ENCODE measurements around the gene ANKRD44.

The ANKRD44 gene

GRCh38 chr2:197204519-197205250 lies 105.9 kb downstream of the ANKRD44 start:
- no peak for TF ChIP-seq CTCF (IDR thresholded peaks at IDR 0.05; ENCODE audit: insufficient read depth, low read length, missing control alignments)
- no peak for DNase-seq (ENCODE audit: low read depth, low spot score)
- no peak overlapping the region for H3K4me3 ChIP-seq (ENCODE audit: low read depth, low read length)
- CTCF ChIA-PET: interaction anchor here (0.6 to 6.7 kb wide), 5 partner anchors 9 to 193 kb away, joined by 3 to 53 read pairs (median 3); no protein-coding TSS in a partner anchor
- POLR2A ChIA-PET: no interaction called here

- no peak for TF ChIP-seq CTCF (IDR thresholded peaks at IDR 0.05; ENCODE audit: insufficient read depth, low read length, missing control alignments)
- POLR2A ChIA-PET: no interaction called here
- CTCF ChIA-PET: interaction anchor here (1.1 to 6.7 kb wide), 2 partner anchors 11 to 109 kb away, joined by 3 to 53 read pairs; no protein-coding TSS in a partner anchor
- no peak overlapping the region for H3K4me3 ChIP-seq (ENCODE audit: low read depth, low read length)
- no peak for DNase-seq (ENCODE audit: low read depth, low spot score)
Observed at GRCh38 chr2:197201874-197202273, 108.7 kb downstream of the ANKRD44 start.

GRCh38 chr2:197200762-197201058 lies 109.9 kb downstream of the ANKRD44 start:
- no peak for TF ChIP-seq CTCF (IDR thresholded peaks at IDR 0.05; ENCODE audit: insufficient read depth, low read length, missing control alignments)
- DNase-seq (ENCODE audit: low read depth, low spot score): no peak
- ChIA-PET POLR2A (no interaction called here), CTCF (interaction anchor here (6.7 kb wide), 1 partner anchor 10 kb away, joined by 53 read pairs; no protein-coding TSS in a partner anchor)
- H3K4me3 ChIP-seq (ENCODE audit: low read depth, low read length): no peak overlapping the region

- ChIA-PET POLR2A (no interaction called here), CTCF (interaction anchor here (6.7 kb wide), 1 partner anchor 9 kb away, joined by 53 read pairs; no protein-coding TSS in a partner anchor)
- TF ChIP-seq CTCF (IDR thresholded peaks at IDR 0.05; ENCODE audit: insufficient read depth, low read length, missing control alignments): no peak
- DNase-seq (ENCODE audit: low read depth, low spot score): no peak
- H3K4me3 ChIP-seq (ENCODE audit: low read depth, low read length): no peak overlapping the region
Observed at GRCh38 chr2:197200051-197200761, 110.4 kb downstream of the ANKRD44 start.

GRCh38 chr2:197198890-197199289 lies 111.7 kb downstream of the ANKRD44 start:
- H3K4me3 ChIP-seq (ENCODE audit: low read depth, low read length): no peak overlapping the region

More at GRCh38 chr2:197198890-197199289, 111.7 kb downstream of the ANKRD44 start:
- TF ChIP-seq CTCF (IDR thresholded peaks at IDR 0.05; ENCODE audit: insufficient read depth, low read length, missing control alignments): no peak
- no peak for DNase-seq (ENCODE audit: low read depth, low spot score)
- ChIA-PET CTCF (interaction anchor here (1.0 kb wide), 1 partner anchor 9 kb away, joined by 4 read pairs; no protein-coding TSS in a partner anchor), POLR2A (no interaction called here)

Data from AG04449 (cell line).